ENCODE data around the gene HSH2D.

DNA sequence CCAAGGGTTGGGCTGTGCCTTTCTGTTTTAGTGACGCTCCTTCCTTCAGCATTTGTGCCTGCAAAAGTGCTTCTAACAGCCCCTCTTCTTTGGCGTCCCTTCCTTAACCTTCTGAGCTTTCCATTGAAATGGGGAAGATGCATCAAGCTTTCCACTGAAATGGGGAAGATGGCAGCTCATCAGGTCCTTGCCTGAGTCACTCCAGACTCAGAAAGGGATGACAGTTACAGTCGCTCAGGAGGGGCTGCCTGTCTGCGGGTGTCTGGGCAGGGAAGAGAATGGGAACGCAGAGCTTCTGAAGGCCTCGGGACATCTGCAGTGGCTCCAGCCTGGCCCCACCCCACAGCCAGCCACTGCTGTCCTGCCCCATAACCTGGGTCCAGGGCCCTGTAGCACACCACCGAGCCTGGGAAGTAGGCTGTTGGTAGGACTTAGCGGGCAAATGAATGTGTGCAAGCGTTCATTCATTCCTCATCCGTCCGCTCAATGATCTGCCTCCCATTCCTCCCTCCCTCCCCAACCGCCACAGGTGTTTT is 64.1 kb downstream of the HSH2D start:
- TF ChIP-seq ZNF629 (CRISPR knock-in tag; conservative IDR thresholded peaks at IDR 0.05) = no peak
- no peak for TF ChIP-seq RERE (CRISPR knock-in tag; IDR thresholded peaks at IDR 0.05; ENCODE audit: low read depth)
- no peak for TF ChIP-seq SIN3A (IDR thresholded peaks at IDR 0.05; ENCODE audit: borderline replicate concordance, low read depth, low read length)
- no peak for TF ChIP-seq TP53 (CRISPR knock-in tag; conservative IDR thresholded peaks at IDR 0.05)
